Measurements from ENCODE around the gene LTC4S.
"Not testable (repeated sequence)": the region's sequence is repeated elsewhere in the genome, so short reads cannot be mapped to it uniquely, and the experiment has no call there.

The LTC4S gene

DNA sequence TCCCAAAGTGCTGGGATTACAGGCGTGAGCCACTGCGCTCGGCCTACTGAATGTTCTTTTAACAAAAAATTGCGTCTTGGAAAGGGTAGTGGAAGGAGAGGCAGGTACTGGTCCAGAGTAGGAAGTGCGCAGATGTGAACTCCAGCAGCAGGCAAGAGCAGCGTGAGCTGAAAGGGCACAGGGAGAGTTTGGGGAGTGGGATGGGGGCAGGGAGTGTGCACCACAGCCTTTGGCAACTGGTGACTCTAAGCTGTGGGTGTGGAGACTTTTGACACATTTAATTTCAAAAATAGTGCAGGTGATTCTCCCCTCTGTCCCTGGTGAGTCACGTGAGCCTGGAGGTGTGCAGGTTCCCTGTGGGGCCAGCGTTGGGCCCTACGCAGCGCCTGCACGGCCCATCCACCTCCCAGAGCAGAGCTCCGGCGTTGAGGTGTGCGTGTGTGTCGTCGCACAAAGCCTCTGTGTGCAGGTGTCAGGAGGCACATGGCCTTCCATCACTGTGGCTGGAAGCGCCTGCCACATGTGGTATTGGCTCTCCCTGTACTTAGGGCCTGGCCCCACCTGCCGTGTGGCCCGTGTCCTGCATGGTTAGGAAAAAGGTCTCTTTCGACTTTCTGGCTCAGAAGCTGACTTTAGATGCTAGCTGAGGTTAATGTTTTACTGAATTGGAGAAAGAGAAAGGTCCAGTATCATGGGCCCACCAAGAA lies 38.4 kb downstream of the LTC4S start:
- DNase-seq (ENCODE audit: low read depth): no peak
- TF ChIP-seq, protein P1, sequence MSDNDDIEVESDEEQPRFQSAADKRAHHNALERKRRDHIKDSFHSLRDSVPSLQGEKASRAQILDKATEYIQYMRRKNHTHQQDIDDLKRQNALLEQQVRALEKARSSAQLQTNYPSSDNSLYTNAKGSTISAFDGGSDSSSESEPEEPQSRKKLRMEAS (IDR thresholded peaks at IDR 0.05; ENCODE audit: low read depth, low read length): no peak
- no peak overlapping the region for H3K4me3 ChIP-seq (ENCODE audit: low read depth, low read length)

DNA sequence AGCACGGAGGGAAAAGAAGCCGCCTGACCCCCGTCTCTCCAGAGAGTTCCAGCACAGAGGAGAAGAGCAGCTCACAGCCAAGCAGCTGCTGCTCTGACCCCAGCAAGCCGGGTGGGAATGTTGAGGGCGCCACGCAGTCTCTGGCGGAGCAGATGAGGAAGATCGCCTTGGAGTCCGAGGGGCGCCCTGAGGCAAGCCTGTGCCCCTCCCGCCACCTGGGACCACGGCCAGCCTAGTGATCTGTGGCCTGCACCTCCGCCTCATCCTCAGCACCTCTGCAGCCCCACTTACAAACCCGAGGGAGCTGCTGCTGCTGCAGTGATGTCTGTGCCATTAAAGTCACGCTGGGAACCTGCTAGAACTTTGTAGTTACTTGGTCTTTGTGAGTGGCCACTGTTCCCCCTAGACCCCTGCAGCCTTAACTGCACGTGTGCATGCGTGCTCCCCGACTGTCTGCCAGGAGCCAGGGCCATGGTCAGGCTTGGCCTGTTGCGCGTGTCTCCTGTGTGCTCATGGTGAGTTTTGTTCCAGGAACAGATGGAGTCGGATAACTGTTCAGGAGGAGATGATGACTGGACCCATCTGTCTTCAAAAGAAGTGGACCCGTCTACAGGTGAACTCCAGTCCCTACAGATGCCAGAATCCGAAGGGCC lies 39.4 kb downstream of the LTC4S start:
- DNase-seq (ENCODE audit: low read depth): no peak
- TF ChIP-seq MYC (IDR thresholded peaks at IDR 0.05; ENCODE audit: low read depth, low read length) (no peak), POLR2A (IDR thresholded peaks at IDR 0.05; ENCODE audit: extremely low read depth, insufficient read length) (no peak)
- TF ChIP-seq, protein P1 (IDR thresholded peaks at IDR 0.05; ENCODE audit: low read depth, low read length): no peak
- TF ChIP-seq, protein P2, sequence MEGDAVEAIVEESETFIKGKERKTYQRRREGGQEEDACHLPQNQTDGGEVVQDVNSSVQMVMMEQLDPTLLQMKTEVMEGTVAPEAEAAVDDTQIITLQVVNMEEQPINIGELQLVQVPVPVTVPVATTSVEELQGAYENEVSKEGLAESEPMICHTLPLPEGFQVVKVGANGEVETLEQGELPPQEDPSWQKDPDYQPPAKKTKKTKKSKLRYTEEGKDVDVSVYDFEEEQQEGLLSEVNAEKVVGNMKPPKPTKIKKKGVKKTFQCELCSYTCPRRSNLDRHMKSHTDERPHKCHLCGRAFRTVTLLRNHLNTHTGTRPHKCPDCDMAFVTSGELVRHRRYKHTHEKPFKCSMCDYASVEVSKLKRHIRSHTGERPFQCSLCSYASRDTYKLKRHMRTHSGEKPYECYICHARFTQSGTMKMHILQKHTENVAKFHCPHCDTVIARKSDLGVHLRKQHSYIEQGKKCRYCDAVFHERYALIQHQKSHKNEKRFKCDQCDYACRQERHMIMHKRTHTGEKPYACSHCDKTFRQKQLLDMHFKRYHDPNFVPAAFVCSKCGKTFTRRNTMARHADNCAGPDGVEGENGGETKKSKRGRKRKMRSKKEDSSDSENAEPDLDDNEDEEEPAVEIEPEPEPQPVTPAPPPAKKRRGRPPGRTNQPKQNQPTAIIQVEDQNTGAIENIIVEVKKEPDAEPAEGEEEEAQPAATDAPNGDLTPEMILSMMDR (IDR thresholded peaks at IDR 0.05; ENCODE audit: low read depth, low read length): no peak
- no peak overlapping the region for H3K4me3 ChIP-seq (ENCODE audit: low read depth, low read length)

DNA sequence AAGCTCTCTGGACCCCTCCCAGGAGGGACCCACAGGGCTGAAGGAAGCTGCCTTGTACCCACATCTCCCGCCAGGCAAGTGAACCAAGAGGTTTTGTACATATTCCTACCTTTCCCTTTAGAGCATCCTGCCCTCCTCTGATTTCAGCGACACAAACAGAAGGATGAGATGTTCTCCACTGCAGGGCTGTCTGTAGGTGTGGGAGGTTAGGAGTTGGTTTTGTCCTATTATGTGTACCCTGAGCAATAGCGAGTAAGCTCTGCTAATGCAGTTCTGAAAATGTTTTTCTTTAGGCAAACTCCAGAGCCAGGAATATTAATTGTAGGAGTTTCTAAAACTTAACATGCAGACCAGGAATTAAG lies 39.9 kb downstream of the LTC4S start:
- no peak for DNase-seq (ENCODE audit: low read depth)
- TF ChIP-seq MYC (IDR thresholded peaks at IDR 0.05; ENCODE audit: low read depth, low read length): no peak
- TF ChIP-seq, protein P1 (IDR thresholded peaks at IDR 0.05; ENCODE audit: low read depth, low read length): no peak
- TF ChIP-seq, protein P2 (IDR thresholded peaks at IDR 0.05; ENCODE audit: low read depth, low read length): no peak
- H3K4me3 ChIP-seq (ENCODE audit: low read depth, low read length): no peak overlapping the region

DNA sequence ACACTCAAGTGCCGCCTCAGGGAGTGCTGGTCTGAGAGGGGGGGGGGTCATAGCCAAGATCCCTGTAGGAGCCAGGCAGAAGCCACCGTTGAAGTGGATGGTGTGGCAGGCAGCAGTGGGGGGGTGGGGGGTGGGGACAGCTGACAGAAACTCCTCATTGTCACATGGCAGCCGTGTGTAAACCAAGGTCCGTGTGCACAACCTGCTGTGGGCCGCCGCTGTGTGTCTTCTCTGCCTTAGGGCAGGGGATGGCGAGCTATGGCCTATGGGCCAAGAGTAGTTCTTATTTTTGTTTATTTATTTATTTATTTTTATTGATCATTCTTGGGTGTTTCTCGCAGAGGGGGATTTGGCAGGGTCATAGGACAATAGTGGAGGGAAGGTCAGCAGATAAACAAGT lies 40.3 kb downstream of the LTC4S start:
- TF ChIP-seq, protein P1 (IDR thresholded peaks at IDR 0.05; ENCODE audit: low read depth, low read length): no peak
- TF ChIP-seq MYC (IDR thresholded peaks at IDR 0.05; ENCODE audit: low read depth, low read length): no peak
- TF ChIP-seq, protein P2 (IDR thresholded peaks at IDR 0.05; ENCODE audit: low read depth, low read length): no peak
- TF ChIP-seq POLR2A (IDR thresholded peaks at IDR 0.05; ENCODE audit: extremely low read depth, insufficient read length): no peak

DNA sequence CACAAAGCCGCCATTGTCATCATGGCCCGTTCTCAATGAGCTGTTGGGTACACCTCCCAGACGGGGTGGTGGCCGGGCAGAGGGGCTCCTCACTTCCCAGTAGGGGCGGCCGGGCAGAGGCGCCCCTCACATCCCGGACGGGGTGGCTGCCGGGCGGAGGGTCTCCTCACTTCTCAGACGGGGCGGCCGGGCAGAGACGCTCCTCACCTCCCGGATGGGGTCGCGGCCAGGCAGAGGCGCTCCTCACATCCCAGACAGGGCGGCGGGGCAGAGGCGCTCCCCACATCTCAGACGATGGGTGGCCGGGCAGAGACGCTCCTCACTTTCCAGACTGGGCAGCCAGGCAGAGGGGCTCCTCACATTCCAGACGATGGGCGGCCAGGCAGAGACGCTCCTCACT lies 41.1 kb downstream of the LTC4S start:
- not testable (repeated sequence) for DNase-seq (ENCODE audit: low read depth)

More for the DNA sequence above, 40.3 kb downstream of the LTC4S start:
- H3K4me3 ChIP-seq (ENCODE audit: low read depth, low read length): no peak overlapping the region
- DNase-seq (ENCODE audit: low read depth): no peak

DNA sequence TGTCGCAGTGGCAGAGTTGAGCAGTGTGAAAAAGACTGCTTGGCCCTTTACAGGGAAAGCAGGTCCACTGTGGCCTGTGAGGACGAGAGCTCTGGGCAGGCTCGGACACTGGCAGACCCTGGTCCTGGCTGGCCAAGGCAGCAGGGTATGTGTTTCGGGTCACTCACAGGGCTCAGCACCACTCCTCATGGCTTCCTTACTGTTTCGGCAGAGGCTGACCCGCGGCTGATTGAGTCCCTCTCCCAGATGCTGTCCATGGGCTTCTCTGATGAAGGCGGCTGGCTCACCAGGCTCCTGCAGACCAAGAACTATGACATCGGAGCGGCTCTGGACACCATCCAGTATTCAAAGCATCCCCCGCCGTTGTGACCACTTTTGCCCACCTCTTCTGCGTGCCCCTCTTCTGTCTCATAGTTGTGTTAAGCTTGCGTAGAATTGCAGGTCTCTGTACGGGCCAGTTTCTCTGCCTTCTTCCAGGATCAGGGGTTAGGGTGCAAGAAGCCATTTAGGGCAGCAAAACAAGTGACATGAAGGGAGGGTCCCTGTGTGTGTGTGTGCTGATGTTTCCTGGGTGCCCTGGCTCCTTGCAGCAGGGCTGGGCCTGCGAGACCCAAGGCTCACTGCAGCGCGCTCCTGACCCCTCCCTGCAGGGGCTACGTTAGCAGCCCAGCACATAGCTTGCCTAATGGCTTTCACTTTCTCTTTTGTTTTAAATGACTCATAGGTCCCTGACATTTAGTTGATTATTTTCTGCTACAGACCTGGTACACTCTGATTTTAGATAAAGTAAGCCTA lies 42.6 kb downstream of the LTC4S start:
- TF ChIP-seq MYC (IDR thresholded peaks at IDR 0.05; ENCODE audit: low read depth, low read length) (no peak), POLR2A (IDR thresholded peaks at IDR 0.05; ENCODE audit: extremely low read depth, insufficient read length) (no peak)
- TF ChIP-seq, protein P2 (IDR thresholded peaks at IDR 0.05; ENCODE audit: low read depth, low read length): no peak
- TF ChIP-seq, protein P1 (IDR thresholded peaks at IDR 0.05; ENCODE audit: low read depth, low read length): no peak
- peak; percentile 51 for DNase-seq (ENCODE audit: low read depth)
- no peak overlapping the region for H3K4me3 ChIP-seq (ENCODE audit: low read depth, low read length)

More for the DNA sequence above, 41.1 kb downstream of the LTC4S start:
- not testable (repeated sequence) for H3K4me3 ChIP-seq (ENCODE audit: low read depth, low read length)
